EH (cell line): ENCODE measurements around the gene PLEKHO2.

Experiments
- DNase-seq: peaks from one replicate; pipeline ENCODE4 v3.0.0-alpha.2; 2015; ENCODE audit warnings: low read depth

The PLEKHO2 gene

GRCh38 chr15:64828985-64829384, 12.7 kb upstream of the PLEKHO2 start:
- DNase-seq = peak; percentile 46

GRCh38 chr15:64833690-64834089, 8.0 kb upstream of the PLEKHO2 start:
- DNase-seq = no peak

GRCh38 chr15:64836023-64836536, 5.6 kb upstream of the PLEKHO2 start:
- DNase-seq = no peak

DNA sequence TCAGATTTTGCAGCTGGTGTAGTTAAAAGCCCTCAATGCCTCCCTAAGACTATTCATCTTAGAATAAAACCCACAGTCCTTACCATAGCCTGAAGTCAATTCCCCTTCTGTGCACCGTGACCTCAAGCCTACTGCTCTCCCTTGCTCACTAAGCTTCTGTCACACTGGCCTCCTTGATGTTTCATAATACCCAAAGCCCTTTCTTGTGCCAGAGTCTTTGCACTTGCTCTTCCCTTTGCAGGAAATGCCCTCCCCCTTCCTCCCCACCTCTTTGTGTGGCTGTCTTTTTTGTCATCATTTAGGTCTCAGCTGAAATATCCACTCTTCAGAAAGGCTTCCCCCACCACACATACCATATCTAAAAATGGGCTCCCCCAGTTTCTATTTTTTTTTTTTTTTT, 4.2 kb upstream of the PLEKHO2 start:
- no peak for DNase-seq

DNA sequence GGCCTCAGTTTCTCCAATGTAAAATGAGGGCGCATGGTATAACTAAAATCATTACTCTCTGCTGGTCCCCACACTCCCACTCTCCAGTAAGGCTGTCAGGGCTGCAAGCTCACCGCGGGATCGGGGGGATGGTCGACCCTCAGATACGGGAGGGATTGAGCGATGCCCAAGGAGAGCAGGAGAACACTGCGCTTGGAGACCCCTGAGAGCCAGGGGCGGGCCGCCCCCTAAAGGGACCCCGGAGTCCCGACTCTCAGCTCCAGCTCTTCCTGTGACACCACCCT, 713 bp upstream of the PLEKHO2 start:
- no peak for DNase-seq

GRCh38 chr15:64842096-64842939, 603 bp downstream of the PLEKHO2 start:
- peak; percentile 53 for DNase-seq

DNA sequence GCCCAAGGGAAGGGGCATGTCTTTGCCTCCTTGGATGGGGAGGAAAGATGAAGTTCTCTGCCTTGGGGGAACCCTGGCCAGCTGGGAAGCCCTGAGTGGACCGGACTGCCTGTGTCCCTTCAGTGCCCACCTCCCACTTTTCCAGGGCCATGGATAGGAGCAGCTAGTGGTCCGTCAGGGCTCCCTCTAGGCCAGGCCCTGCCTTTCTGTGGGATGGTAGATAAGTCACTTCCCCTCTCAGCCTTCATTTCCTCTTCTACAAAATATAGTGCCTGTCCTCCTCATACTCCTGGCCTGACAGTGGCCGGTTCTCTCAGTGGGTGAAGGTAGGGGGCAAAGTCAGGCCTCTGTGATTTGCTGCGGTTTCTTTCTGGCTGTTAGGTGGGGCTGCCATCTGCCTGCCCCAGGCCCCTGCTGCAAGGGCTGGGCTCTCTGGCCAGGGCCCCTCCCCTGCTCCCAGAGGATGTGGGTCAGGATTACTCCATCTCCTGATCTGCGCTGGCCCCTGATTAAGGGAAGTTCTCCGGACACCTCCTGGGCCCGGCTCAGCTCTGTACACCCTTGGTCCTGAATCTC, 1.4 kb downstream of the PLEKHO2 start:
- DNase-seq = peak; percentile 72

GRCh38 chr15:64843991-64844390, 2.3 kb downstream of the PLEKHO2 start:
- DNase-seq = no peak

GRCh38 chr15:64844576-64845145, 2.9 kb downstream of the PLEKHO2 start:
- peak; percentile 25 for DNase-seq

DNA sequence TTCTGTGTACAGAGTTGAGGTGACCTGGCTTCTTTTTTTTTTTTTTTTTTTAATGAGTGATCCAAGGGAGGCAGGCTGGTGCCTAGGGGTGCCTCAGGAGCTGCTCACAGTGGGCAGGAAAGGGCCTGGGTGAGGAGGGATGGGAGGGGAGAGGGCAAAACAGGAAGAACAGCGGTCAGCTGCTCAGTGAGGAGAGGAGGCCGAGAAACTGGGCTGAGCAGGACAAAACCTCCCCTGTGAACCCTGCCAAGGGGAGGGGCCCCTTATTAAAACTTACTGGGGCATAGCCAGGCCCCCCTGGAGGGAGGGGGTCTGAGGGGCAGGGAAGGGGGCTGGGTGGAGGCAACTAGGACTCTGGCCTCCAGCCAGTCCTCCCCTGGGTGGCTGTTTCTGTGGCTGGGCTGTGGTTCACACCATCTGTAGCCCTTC, 3.5 kb downstream of the PLEKHO2 start:
- peak; percentile 54 for DNase-seq

DNA sequence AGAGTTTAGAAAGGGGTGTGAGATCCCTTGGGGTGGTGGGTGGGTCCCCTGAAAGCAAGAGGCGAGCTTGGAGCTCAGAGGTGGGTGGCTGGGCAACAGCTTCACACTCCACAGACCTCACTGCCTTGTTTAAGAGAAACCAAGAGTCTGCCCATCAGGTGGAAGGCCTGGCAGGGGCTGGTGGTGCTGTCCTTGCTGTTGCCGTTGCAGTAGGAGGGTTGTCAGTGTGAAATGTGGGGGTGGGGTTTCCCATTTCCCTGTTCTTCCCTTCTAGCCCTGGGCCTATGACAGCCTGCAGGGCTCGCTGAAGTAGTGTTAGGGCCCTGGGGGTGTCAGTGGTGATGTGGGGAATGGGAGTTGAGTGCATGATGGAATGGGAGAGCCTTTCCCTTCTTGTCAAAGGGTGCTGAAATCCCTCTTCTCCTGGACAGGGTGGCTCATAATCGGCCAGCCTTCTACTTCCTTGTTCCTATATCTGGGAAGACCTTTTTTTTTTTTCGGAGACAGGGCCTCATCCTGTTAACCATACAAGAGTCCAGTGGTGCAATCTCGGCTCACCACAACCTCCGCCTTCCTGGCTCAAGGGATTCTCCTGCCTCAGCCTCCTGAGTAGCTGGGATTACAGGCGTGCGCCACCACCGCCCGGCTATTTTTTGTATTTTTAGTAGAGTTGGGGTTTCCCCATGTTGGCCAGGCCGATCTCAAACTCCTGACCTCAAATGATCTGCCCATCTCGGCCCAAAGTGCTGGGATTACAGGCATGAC, 4.3 kb downstream of the PLEKHO2 start:
- no peak for DNase-seq

- DNase-seq = no peak
Observed at GRCh38 chr15:64847016-64847415, 5.3 kb downstream of the PLEKHO2 start.

DNA sequence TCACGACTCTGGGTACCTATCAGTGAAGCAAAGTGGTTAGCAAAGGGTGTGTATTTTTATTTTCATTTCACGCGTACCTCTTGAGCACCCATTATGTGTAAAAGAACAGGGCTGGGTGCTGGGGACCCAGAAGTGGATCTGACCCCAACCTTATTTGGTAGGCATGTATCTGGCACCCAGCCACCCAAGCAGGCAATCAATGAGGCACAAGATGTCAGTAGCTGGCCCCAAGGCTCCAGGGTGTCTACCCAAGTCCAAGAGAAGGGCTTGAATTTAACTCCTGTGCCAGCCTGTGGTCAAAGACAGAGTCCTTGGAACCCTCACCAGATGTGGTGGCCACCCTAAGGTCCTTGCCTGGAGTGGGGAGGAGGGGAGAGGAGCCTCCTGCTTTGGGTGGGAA, 5.7 kb downstream of the PLEKHO2 start:
- no peak for DNase-seq

DNA sequence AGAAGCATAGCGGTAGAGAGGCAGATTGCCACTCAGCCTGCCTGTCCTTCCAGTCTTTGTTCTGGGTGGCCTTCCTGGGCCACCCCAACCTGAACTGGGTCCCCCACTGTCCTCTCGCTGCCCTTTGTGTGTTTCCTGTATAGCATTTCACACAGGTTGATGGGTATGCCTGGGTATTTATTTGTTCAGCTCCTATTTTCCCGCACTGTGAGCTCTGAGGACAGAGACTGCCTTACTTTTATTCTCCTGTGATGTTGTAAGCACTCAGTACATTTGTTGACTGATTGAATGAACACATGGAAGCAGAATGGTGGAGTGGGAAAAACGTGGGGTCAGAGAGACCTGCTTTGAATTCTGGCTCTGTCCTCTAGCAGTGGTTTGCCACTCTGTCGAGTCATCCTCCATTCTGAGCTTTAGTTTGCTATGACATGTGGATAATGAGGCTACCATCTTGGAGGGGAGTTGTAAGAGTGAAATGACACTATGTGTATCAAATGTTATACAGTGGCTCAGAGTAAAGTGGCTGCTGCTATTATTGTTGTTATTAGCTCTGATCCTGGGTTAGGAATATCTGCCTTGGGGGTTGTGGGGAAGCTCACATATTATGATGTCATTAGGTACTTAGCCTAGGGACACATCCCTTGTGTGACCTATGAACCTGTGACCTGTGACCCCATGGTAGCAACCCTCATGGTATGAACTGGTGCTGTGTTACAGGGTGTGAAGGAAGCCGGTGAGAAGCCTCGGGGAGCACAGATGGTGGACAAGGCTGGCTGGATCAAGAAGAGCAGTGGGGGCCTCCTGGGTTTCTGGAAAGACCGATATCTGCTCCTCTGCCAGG, 6.4 kb downstream of the PLEKHO2 start:
- no peak for DNase-seq

DNA sequence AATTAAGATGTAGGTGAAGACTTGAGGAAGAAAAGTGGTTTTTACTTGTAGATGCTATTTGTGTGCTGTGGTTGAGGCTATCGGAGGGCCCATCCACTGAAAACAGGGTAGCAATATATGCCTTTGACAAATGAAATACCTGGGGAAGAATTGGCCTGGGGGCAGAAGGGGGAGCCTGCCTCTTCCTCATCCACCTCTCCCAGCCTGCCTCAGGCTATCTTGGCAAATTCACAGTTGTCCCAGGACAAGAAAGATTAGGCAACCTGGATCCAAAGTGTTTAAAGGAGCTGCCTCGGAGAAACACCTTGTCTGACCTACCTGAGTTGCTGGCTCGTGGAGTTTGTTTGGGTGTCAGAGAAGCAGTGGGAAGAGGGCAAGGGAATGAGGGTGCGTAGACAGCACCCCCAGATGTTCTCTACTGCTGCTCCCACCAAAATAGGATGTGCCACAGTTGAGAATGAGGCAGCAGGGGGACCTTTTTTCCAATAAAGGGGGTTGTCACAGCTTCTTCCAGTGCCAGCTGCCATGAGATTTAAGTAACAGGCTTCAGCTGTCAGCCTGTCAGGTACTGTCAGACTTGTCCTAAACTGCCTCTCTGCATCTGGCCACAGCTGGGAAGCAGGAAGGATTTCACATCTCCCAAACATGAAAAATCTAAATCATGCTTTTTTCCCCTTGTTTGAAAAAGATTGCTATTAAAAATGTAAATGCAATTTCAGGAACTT, 9.2 kb downstream of the PLEKHO2 start:
- DNase-seq = no peak

- DNase-seq = peak; percentile 97
Observed at GRCh38 chr15:64851503-64851840, 9.8 kb downstream of the PLEKHO2 start.

GRCh38 chr15:64854041-64854440, 12.3 kb downstream of the PLEKHO2 start:
- peak; percentile 61 for DNase-seq

GRCh38 chr15:64854526-64854925, 12.8 kb downstream of the PLEKHO2 start:
- DNase-seq = peak; percentile 21

DNA sequence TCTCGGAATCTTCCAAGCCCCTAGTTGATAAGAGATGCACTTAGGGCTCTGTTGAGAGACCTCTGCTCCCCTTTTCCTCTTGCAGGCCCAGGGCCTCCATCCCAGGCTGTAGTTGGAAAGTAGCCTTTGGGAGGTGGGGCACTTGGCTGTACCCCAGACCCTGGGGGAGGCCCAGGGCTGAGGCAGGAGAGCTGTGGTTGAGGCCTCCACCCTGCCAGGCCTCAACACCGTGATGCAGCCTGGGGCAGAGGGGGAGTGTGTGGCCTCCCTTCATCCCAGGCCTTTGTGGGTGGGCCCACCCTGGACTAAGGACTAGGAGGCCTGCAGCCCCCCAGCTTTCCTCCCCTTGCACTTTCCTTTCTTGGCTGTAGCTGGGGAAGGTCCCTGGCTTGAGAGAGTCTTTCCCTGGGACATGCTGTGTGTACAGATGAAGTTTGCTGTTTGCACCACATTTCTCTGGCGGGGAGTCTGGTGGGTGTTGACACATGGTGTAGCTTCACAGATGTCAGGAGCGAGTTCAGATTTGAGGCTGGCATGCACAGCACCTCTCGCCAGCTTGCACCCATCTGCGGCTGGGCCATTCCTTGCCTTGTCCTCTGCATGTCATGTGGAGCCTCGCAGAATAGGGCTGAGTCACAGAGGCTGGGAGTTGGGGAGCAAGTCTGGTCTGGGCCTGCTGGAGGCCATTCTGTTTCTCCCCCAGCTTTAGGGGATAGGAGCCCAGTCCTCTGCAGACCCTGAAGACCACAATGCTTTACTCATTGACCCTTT, 13.7 kb downstream of the PLEKHO2 start:
- DNase-seq = peak; percentile 63

DNA sequence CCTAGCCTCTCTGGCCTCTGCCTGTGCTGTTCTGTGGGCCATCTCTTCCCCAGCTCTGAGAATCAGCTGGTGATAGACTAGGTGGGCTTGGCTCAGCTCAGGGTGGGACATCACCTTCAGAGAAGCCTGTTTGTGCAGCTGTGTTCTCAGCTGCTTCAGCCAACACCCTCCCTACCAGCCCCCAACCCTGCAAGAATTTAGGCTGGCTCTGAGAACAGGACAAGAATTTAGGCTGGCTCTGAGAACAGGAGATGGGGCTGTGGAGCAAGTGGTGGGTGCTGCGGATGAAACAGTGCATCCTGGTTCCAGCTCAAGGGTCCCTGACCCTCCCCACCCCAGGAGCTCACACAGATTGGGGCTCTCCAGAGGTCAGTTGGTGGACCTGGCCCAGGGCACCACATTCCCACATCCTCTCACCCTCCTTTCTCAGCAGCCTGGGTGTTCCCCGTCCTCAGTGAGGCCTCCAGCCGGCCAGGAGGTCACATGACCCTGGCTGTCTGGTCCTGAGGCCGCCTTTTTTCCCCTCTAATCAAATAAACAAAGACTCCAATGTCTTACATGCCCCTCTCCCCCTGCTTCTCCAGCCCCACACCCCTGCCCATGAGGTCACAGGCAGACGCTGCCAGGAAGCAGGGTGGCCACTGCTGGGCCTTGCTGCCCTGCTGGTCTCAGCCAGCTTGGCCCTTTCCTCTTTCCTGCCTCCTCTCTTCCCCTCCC, 14.9 kb downstream of the PLEKHO2 start:
- peak; percentile 89 for DNase-seq
